Measurements from ENCODE around the gene FDX1.

The FDX1 gene

GRCh38 chr11:110446061-110446460 is 16.3 kb downstream of the FDX1 start:
- no peaks in the 10 kb centered on the region for H3K27me3 ChIP-seq (ENCODE audit: control insufficient read depth in 5 of 5, insufficient read depth in 4 of 5, low read length in 5 of 5)
- H3K36me3 ChIP-seq (ENCODE audit: control insufficient read depth in 5 of 5, insufficient read depth in 5 of 5, low read length in 5 of 5), result peaks cover 0 to 9% (median 4%) of the 10 kb centered on the region in 5 donors
- H3K9ac ChIP-seq (ENCODE audit: low read length in 5 of 5), result no peak overlapping the region
- H3K9me3 ChIP-seq (ENCODE audit: control insufficient read depth in 5 of 5, low read length in 5 of 5), result no peaks in the 10 kb centered on the region
- H3K4me3 ChIP-seq (ENCODE audit: low read depth in 1 of 5, low read length in 5 of 5), result no peak overlapping the region
- peaks cover 0 to 5% (median 0%) of the 10 kb centered on the region in 5 donors for H3K4me1 ChIP-seq (ENCODE audit: control insufficient read depth in 5 of 5, insufficient read depth in 5 of 5, low read length in 5 of 5)
- no peak overlapping the region for H3K27ac ChIP-seq (ENCODE audit: low read depth, low read length)

- no peaks in the 10 kb centered on the region for H3K9me3 ChIP-seq (ENCODE audit: control insufficient read depth in 5 of 5, low read length in 5 of 5)
- no peaks in the 10 kb centered on the region for H3K27me3 ChIP-seq (ENCODE audit: control insufficient read depth in 5 of 5, insufficient read depth in 4 of 5, low read length in 5 of 5)
- H3K27ac ChIP-seq (ENCODE audit: low read depth, low read length), result no peak overlapping the region
- peaks cover 0 to 5% (median 0%) of the 10 kb centered on the region in 5 donors for H3K4me1 ChIP-seq (ENCODE audit: control insufficient read depth in 5 of 5, insufficient read depth in 5 of 5, low read length in 5 of 5)
- no peak overlapping the region for H3K4me3 ChIP-seq (ENCODE audit: low read depth in 1 of 5, low read length in 5 of 5)
- H3K36me3 ChIP-seq (ENCODE audit: control insufficient read depth in 5 of 5, insufficient read depth in 5 of 5, low read length in 5 of 5), result peaks cover 0 to 9% (median 3%) of the 10 kb centered on the region in 5 donors
- no peak overlapping the region for H3K9ac ChIP-seq (ENCODE audit: low read length in 5 of 5)
These were observed 16.8 kb downstream of the FDX1 start for GRCh38 chr11:110446594-110446993.

GRCh38 chr11:110447343-110447742 is 17.6 kb downstream of the FDX1 start:
- H3K4me1 ChIP-seq (ENCODE audit: control insufficient read depth in 5 of 5, insufficient read depth in 5 of 5, low read length in 5 of 5), result peaks cover 0 to 5% (median 0%) of the 10 kb centered on the region in 5 donors
- H3K36me3 ChIP-seq (ENCODE audit: control insufficient read depth in 5 of 5, insufficient read depth in 5 of 5, low read length in 5 of 5), result peaks cover 0 to 9% (median 3%) of the 10 kb centered on the region in 5 donors
- H3K9ac ChIP-seq (ENCODE audit: low read length in 5 of 5), result no peak overlapping the region
- H3K9me3 ChIP-seq (ENCODE audit: control insufficient read depth in 5 of 5, low read length in 5 of 5), result no peaks in the 10 kb centered on the region
- H3K27me3 ChIP-seq (ENCODE audit: control insufficient read depth in 5 of 5, insufficient read depth in 4 of 5, low read length in 5 of 5), result no peaks in the 10 kb centered on the region
- no peak overlapping the region for H3K4me3 ChIP-seq (ENCODE audit: low read depth in 1 of 5, low read length in 5 of 5)
- H3K27ac ChIP-seq (ENCODE audit: low read depth, low read length), result no peak overlapping the region

- Histone ChIP-seq H3K4me3 (ENCODE audit: low read depth in 1 of 5, low read length in 5 of 5) (no peak overlapping the region), H3K36me3 (ENCODE audit: control insufficient read depth in 5 of 5, insufficient read depth in 5 of 5, low read length in 5 of 5) (peaks cover 0 to 7% (median 0%) of the 10 kb centered on the region in 5 donors), H3K4me1 (ENCODE audit: control insufficient read depth in 5 of 5, insufficient read depth in 5 of 5, low read length in 5 of 5) (peaks cover 0 to 5% (median 0%) of the 10 kb centered on the region in 5 donors), H3K27me3 (ENCODE audit: control insufficient read depth in 5 of 5, insufficient read depth in 4 of 5, low read length in 5 of 5) (no peaks in the 10 kb centered on the region), H3K9me3 (ENCODE audit: control insufficient read depth in 5 of 5, low read length in 5 of 5) (no peaks in the 10 kb centered on the region), H3K27ac (ENCODE audit: low read depth, low read length) (no peak overlapping the region), H3K9ac (ENCODE audit: low read length in 5 of 5) (no peak overlapping the region)
These were observed 18.4 kb downstream of the FDX1 start for GRCh38 chr11:110447897-110448745.

GRCh38 chr11:110450246-110450645 is 20.5 kb downstream of the FDX1 start:
- no peak overlapping the region for H3K9ac ChIP-seq (ENCODE audit: low read length in 5 of 5)
- H3K27ac ChIP-seq (ENCODE audit: low read depth, low read length), result no peak overlapping the region
- H3K36me3 ChIP-seq (ENCODE audit: control insufficient read depth in 5 of 5, insufficient read depth in 5 of 5, low read length in 5 of 5), result peaks cover 0 to 7% (median 0%) of the 10 kb centered on the region in 5 donors
- H3K27me3 ChIP-seq (ENCODE audit: control insufficient read depth in 5 of 5, insufficient read depth in 4 of 5, low read length in 5 of 5), result no peaks in the 10 kb centered on the region
- H3K9me3 ChIP-seq (ENCODE audit: control insufficient read depth in 5 of 5, low read length in 5 of 5), result no peaks in the 10 kb centered on the region
- H3K4me1 ChIP-seq (ENCODE audit: control insufficient read depth in 5 of 5, insufficient read depth in 5 of 5, low read length in 5 of 5), result peaks cover 0 to 8% (median 3%) of the 10 kb centered on the region in 5 donors
- H3K4me3 ChIP-seq (ENCODE audit: low read depth in 1 of 5, low read length in 5 of 5), result no peak overlapping the region

- Histone ChIP-seq H3K4me3 (ENCODE audit: low read depth in 1 of 5, low read length in 5 of 5) (no peak overlapping the region), H3K36me3 (ENCODE audit: control insufficient read depth in 5 of 5, insufficient read depth in 5 of 5, low read length in 5 of 5) (peaks cover 0 to 3% (median 0%) of the 10 kb centered on the region in 5 donors), H3K9ac (ENCODE audit: low read length in 5 of 5) (no peak overlapping the region), H3K9me3 (ENCODE audit: control insufficient read depth in 5 of 5, low read length in 5 of 5) (no peaks in the 10 kb centered on the region), H3K27ac (ENCODE audit: low read depth, low read length) (no peak overlapping the region), H3K27me3 (ENCODE audit: control insufficient read depth in 5 of 5, insufficient read depth in 4 of 5, low read length in 5 of 5) (no peaks in the 10 kb centered on the region), H3K4me1 (ENCODE audit: control insufficient read depth in 5 of 5, insufficient read depth in 5 of 5, low read length in 5 of 5) (peaks cover 0 to 13% (median 3%) of the 10 kb centered on the region in 5 donors)
These were observed 23.0 kb downstream of the FDX1 start for GRCh38 chr11:110452720-110453119.

GRCh38 chr11:110453684-110454354 is 24.1 kb downstream of the FDX1 start:
- Histone ChIP-seq H3K36me3 (ENCODE audit: control insufficient read depth in 5 of 5, insufficient read depth in 5 of 5, low read length in 5 of 5) (peaks cover under 1 to 4% (median 2%) of the 10 kb centered on the region in 5 donors), H3K9ac (ENCODE audit: low read length in 5 of 5) (no peak overlapping the region), H3K9me3 (ENCODE audit: control insufficient read depth in 5 of 5, low read length in 5 of 5) (no peaks in the 10 kb centered on the region), H3K4me3 (ENCODE audit: low read depth in 1 of 5, low read length in 5 of 5) (no peak overlapping the region), H3K27me3 (ENCODE audit: control insufficient read depth in 5 of 5, insufficient read depth in 4 of 5, low read length in 5 of 5) (no peaks in the 10 kb centered on the region), H3K4me1 (ENCODE audit: control insufficient read depth in 5 of 5, insufficient read depth in 5 of 5, low read length in 5 of 5) (peaks cover 0 to 8% (median 3%) of the 10 kb centered on the region in 5 donors), H3K27ac (ENCODE audit: low read depth, low read length) (no peak overlapping the region)

GRCh38 chr11:110454609-110455008 is 24.9 kb downstream of the FDX1 start:
- no peaks in the 10 kb centered on the region for H3K27me3 ChIP-seq (ENCODE audit: control insufficient read depth in 5 of 5, insufficient read depth in 4 of 5, low read length in 5 of 5)
- H3K36me3 ChIP-seq (ENCODE audit: control insufficient read depth in 5 of 5, insufficient read depth in 5 of 5, low read length in 5 of 5), result peaks cover 6 to 11% (median 8%) of the 10 kb centered on the region in 5 donors
- peaks cover 0 to 8% (median 3%) of the 10 kb centered on the region in 5 donors for H3K4me1 ChIP-seq (ENCODE audit: control insufficient read depth in 5 of 5, insufficient read depth in 5 of 5, low read length in 5 of 5)
- no peaks in the 10 kb centered on the region for H3K9me3 ChIP-seq (ENCODE audit: control insufficient read depth in 5 of 5, low read length in 5 of 5)
- no peak overlapping the region for H3K4me3 ChIP-seq (ENCODE audit: low read depth in 1 of 5, low read length in 5 of 5)
- H3K27ac ChIP-seq (ENCODE audit: low read depth, low read length), result no peak overlapping the region
- H3K9ac ChIP-seq (ENCODE audit: low read length in 5 of 5), result no peak overlapping the region

GRCh38 chr11:110455718-110456117 is 26.0 kb downstream of the FDX1 start:
- Histone ChIP-seq H3K27me3 (ENCODE audit: control insufficient read depth in 5 of 5, insufficient read depth in 4 of 5, low read length in 5 of 5) (no peaks in the 10 kb centered on the region), H3K9me3 (ENCODE audit: control insufficient read depth in 5 of 5, low read length in 5 of 5) (no peaks in the 10 kb centered on the region), H3K27ac (ENCODE audit: low read depth, low read length) (no peak overlapping the region), H3K4me1 (ENCODE audit: control insufficient read depth in 5 of 5, insufficient read depth in 5 of 5, low read length in 5 of 5) (peaks cover 0 to 8% (median 3%) of the 10 kb centered on the region in 5 donors), H3K4me3 (ENCODE audit: low read depth in 1 of 5, low read length in 5 of 5) (no peak overlapping the region), H3K36me3 (ENCODE audit: control insufficient read depth in 5 of 5, insufficient read depth in 5 of 5, low read length in 5 of 5) (peaks cover 14 to 19% (median 17%) of the 10 kb centered on the region in 5 donors), H3K9ac (ENCODE audit: low read length in 5 of 5) (no peak overlapping the region)

GRCh38 chr11:110463153-110463552 is 33.4 kb downstream of the FDX1 start:
- H3K9ac ChIP-seq (ENCODE audit: low read length in 5 of 5), result no peak overlapping the region
- H3K27me3 ChIP-seq (ENCODE audit: control insufficient read depth in 5 of 5, insufficient read depth in 4 of 5, low read length in 5 of 5), result no peaks in the 10 kb centered on the region
- no peaks in the 10 kb centered on the region for H3K9me3 ChIP-seq (ENCODE audit: control insufficient read depth in 5 of 5, low read length in 5 of 5)
- no peak overlapping the region for H3K4me3 ChIP-seq (ENCODE audit: low read depth in 1 of 5, low read length in 5 of 5)
- H3K36me3 ChIP-seq (ENCODE audit: control insufficient read depth in 5 of 5, insufficient read depth in 5 of 5, low read length in 5 of 5), result peaks cover 15 to 24% (median 16%) of the 10 kb centered on the region in 5 donors
- no peak overlapping the region for H3K27ac ChIP-seq (ENCODE audit: low read depth, low read length)
- peaks cover 0 to 7% (median 0%) of the 10 kb centered on the region in 5 donors for H3K4me1 ChIP-seq (ENCODE audit: control insufficient read depth in 5 of 5, insufficient read depth in 5 of 5, low read length in 5 of 5)

Measured in subcutaneous abdominal adipose tissue (tissue), 5 donors.